ENCODE data around the gene ANKRD16.

GRCh38 chr10:5812283-5813090 lies 77.2 kb downstream of the ANKRD16 start:
- TF ChIP-seq CTCF (IDR thresholded peaks at IDR 0.05) (no peak), POLR2A (IDR thresholded peaks at IDR 0.05) (no peak)

All from body of pancreas (tissue), 4 donors.